RWPE1 (cell line): ENCODE data around the gene PPIA.
A peak's percentile ranks its signal among the peaks of the same experiment; 100 is the strongest.

Experiments
- CTCF ChIA-PET: fragments of 350-600 bp; sonication (Branson Sonifier 250); formaldehyde crosslinking; extraction: SDS; loops from one replicate; lab custom pipeline; 2021; lab: Yijun Ruan, JAX
- POLR2A ChIA-PET: fragments of 400-600 bp; formaldehyde crosslinking; extraction: SDS; loops from one replicate; lab custom pipeline; 2020; ENCODE audit warnings: antibody characterized with exemption; ENCODE audit not compliant: low non-redundant PET; lab: Yijun Ruan, JAX
- DNase-seq: peaks from one replicate; pipeline ENCODE4 v3.0.0; 2012; ENCODE audit warnings: low spot score
- H3K27ac ChIP-seq: fragments of 450-650 bp; 2 replicates; pipeline ENCODE4 v1.5.1; 2017
- TF ChIP-seq, protein P1 (sequence below): fragments of 450-650 bp; conservative IDR thresholded peaks from 2 replicates; pipeline ENCODE4 v1.5.1; 2017; ENCODE audit warnings: low read depth, mild to moderate bottlenecking

PPIA gene

DNA sequence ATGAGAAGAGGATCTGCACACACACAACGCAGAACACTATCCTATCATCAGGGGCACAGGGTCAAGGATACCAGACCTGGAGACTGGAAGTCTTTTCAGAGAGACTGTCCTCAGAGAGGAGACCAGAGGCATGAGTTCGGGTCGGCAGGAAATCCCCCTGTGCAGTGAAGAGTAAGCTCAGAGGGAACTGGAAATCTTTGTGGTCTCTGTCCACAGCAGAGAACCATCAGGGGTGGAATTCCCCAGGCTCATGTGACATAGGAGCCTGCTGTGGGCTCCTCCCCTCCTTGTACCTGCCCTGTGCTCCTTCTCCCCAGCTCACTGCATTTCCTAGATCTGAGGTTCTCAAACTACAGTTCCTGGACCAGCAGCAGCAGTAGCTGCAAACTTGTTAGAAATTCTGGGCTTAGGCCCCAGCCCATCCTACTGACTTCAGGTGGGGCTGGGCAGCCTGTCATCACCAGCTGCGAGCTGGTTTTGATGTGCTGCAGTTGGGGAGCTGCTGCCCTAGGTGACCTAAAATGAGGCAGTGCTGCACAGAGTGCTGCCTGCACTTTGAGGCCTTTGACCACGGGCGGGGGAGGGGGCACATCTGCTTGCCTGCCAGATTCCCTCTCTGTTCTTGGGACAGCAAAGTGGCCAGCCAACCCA, 45.4 kb upstream of the PPIA start:
- ChIA-PET POLR2A (no interaction called here), CTCF (no interaction called here)
- TF ChIP-seq, protein P1, sequence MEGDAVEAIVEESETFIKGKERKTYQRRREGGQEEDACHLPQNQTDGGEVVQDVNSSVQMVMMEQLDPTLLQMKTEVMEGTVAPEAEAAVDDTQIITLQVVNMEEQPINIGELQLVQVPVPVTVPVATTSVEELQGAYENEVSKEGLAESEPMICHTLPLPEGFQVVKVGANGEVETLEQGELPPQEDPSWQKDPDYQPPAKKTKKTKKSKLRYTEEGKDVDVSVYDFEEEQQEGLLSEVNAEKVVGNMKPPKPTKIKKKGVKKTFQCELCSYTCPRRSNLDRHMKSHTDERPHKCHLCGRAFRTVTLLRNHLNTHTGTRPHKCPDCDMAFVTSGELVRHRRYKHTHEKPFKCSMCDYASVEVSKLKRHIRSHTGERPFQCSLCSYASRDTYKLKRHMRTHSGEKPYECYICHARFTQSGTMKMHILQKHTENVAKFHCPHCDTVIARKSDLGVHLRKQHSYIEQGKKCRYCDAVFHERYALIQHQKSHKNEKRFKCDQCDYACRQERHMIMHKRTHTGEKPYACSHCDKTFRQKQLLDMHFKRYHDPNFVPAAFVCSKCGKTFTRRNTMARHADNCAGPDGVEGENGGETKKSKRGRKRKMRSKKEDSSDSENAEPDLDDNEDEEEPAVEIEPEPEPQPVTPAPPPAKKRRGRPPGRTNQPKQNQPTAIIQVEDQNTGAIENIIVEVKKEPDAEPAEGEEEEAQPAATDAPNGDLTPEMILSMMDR: no peak
- no peak for DNase-seq
- peak overlapping the region; percentile 43 for H3K27ac ChIP-seq

- CTCF ChIA-PET: no interaction called here
Measured at GRCh38 chr7:44752822-44753221, 43.7 kb upstream of the PPIA start.

DNA sequence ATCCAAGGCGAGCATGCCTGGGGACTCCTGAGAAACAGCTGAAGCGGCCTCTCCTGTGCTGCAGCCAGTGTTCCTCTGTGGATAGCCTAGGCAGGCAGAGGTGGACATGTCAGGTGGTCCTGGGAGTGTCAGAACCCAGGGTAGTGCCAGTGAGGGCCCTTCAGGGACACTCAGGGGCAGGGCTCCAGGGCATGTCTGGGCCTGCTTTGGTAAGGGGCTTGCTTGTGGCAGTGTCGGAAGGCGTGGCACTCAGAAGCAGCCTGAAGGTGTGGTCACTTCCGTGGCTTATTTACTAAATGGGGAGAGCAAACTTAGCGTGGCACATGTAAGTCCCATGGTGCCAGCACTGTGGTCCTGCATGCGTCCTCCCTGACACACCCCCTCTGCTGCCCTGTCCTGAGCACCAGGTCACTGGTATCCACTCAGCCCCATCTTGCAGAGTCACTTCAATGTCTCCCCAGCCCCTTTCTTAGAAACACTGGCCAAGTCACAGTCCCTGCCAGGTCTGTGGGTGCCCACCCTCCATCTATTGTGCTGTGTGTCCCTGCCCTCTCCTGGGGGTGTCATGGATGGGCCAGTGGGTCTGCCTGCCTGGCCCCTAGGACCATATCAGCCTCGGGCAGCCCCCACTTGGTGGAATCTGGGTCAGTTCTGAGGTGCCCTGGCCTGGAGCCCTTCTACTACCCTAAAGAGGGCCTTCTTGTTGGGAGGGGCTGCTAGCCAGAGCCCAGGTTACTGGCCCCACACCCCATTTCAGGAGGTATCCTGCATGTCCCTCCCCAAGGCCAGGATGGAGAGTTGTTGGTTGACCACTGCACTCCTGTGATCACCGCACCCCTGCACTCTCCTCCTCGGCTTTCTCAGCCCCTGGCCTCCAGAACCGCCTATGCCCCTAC, 41.4 kb upstream of the PPIA start:
- TF ChIP-seq, protein P1: no peak
- POLR2A ChIA-PET: no interaction called here
- H3K27ac ChIP-seq: peak overlapping the region; percentile 77
- CTCF ChIA-PET: no interaction called here
- no peak for DNase-seq

More at GRCh38 chr7:44752822-44753221, 43.7 kb upstream of the PPIA start:
- H3K27ac ChIP-seq: no peak overlapping the region
- TF ChIP-seq, protein P1: no peak
- POLR2A ChIA-PET: no interaction called here
- DNase-seq: no peak

DNA sequence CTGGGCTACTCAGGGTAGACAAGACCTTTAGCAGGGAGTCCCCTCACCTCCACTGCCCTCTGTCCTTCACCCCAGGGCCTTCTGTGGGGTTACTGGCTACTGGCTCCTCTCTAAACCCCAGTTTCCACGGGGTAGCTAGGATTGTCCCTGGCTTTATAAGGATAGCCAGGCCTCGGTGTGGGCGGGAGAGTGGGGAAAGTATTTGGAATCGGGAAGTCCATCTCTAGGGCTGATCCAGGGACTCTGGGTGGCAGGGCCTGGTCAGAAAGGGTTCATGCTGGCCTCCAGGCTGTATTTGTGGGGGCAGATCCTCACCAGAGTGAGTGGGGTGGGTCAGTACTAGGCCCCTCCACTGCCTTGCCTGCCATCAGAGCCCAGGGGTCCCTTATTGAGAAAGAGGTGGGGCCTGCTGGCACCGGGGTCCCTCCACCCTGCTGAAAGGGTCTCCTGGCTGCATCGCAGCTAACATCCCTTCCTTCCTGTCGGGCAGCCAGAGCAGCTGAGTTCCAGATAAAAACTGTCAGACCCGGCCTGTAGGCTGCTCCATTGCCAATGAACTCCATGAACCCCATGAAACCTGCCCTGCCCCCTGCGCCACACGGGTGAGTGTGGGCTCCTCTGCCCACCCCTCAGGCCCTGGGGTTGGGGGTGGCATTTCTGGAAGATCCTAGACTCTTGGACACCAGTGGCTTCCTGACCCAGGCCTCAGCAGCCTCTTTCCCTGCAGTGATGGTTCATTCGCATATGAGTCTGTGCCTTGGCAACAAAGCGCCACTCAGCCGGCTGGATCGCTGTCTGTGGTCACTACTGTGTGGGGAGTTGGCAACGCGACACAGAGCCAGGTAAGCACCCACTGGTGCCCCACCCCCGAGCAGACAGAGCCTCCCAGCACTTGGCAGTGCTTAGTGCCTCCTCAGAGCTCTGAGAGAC, 40.5 kb upstream of the PPIA start:
- POLR2A ChIA-PET: no interaction called here
- DNase-seq: no peak
- CTCF ChIA-PET: no interaction called here
- TF ChIP-seq, protein P1: no peak
- H3K27ac ChIP-seq: peak overlapping the region; percentile 77

GRCh38 chr7:44756904-44757303, 39.6 kb upstream of the PPIA start:
- no peak for DNase-seq
- peak overlapping the region; percentile 77 for H3K27ac ChIP-seq
- POLR2A ChIA-PET: no interaction called here
- CTCF ChIA-PET: no interaction called here
- TF ChIP-seq, protein P1: no peak

- no peak for DNase-seq
- TF ChIP-seq, protein P1: no peak
- peak overlapping the region; percentile 77 for H3K27ac ChIP-seq
- ChIA-PET CTCF (no interaction called here), POLR2A (no interaction called here)
Measured at GRCh38 chr7:44757311-44757710, 39.2 kb upstream of the PPIA start.
